ENCODE measurements around the gene LAG3.

GRCh38 chr12:6784761-6785160 lies 12.4 kb downstream of the LAG3 start:
- no peak for TF ChIP-seq CTCF (IDR thresholded peaks at IDR 0.05)
- no peak for TF ChIP-seq POLR2A (IDR thresholded peaks at IDR 0.05)
